Activated CD8-positive, alpha-beta memory T cell treated with anti-CD3 and anti-CD28 coated beads for 1 hour (primary cell): ENCODE data around the gene EBF3.

Source experiments
- DNase-seq, 2 donors: peaks; one replicate each; pipeline ENCODE4 v3.0.0-alpha.2; 2020; ENCODE audit warnings: low read depth in 1 of 2; ENCODE audit errors: extremely low read depth in 1 of 2

Gene EBF3

DNA sequence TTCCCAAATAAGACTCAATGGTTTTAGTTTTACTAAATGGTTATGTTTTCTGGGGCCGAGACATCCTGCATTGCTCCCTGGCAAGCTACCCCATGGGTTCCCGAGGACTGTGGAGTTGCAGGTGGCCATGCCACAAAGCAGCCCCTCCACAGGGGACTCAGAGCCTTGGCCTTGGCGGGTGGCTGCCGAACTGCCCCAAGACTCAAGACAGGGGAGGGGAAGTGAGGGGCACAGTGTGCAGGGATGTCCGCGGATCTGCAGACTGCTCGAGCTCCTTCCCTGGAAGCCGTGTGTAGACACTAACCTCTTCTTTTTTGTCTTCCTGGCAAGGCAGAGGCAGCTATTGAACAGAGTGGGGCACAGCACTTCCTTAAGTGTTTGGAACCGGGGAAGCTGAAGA lies 154.6 kb downstream of the EBF3 start:
- DNase-seq = no peak

- DNase-seq = no peak
Observed at GRCh38 chr10:129808092-129808983, 155.7 kb downstream of the EBF3 start.

- DNase-seq = no peak
Observed at GRCh38 chr10:129807211-129807610, 156.9 kb downstream of the EBF3 start.

GRCh38 chr10:129800796-129801340 lies 163.2 kb downstream of the EBF3 start:
- DNase-seq = no peak

- DNase-seq = no peak
Observed at GRCh38 chr10:129799942-129800341, 164.1 kb downstream of the EBF3 start.

DNA sequence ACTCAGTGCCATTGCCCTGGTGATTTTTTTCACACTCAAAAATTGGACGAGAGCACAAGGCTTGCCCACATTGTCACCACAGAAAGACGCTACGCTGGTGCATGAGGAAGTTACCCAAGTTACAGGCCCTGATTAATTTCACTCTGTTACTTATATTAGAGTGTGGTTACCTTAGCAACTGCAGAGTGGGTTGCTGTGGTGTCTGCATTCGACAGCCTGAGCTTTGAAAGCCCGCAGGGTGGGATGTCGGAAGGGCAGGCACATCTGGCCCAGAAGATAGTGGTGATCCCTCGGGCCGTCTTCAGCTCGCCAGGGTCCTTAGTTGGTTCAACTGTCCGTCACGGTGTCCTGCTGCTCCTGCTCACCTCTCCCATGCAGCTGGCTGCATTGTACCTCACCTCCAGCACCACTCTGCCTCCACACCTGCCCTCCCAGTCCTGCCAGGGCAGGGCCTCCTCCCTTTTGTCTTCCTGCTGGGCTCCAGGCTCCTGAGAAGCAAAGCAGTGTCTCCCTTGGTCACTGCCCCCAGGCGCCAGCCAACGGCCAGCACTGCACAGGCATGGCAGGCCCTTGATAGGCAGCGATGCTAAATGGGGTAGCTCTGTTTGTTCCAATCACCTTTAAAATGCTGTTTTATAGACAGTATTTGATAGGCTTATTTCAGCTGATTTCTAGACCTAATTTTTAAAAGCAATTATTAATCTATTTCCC lies 167.2 kb downstream of the EBF3 start:
- no peak for DNase-seq

DNA sequence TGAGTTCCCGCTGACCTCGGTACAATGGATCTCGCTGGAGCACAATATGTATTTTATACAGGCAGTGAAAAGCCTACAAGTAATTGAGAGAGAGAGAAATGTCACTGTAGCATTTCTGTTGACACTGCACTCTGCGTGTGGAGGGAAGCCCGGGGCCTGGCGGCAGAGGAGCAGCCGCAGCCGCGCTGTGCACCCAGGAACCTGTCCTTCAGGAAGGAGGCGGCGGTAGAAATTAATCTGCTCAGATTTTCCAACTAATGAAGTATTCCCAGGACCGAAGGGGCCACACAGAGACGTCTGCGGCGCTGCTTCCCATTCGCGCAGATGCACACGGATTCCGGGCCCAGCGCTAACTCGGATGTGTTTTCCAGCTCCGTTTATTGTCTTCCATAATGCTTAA lies 170.1 kb downstream of the EBF3 start:
- no peak for DNase-seq

DNA sequence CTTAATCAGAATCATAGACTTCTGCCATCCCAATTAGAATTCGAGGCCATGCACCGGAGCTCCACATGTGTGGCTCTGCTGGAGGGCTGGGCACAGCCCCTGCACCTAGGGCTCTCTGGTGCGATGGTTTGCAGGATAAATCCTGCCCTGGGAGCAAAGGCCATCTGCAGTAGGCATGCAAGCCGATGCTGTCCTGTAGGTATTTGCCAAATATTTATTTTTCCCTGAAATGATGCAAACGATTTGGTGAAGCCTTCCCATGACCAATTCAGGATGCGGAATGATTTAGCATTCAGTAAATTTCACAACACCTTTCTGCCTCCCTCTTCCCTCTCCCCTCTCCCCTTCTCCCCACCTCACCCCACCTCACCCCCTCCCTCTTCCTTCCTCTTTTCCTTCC lies 170.6 kb downstream of the EBF3 start:
- no peak for DNase-seq

- no peak for DNase-seq
Observed at GRCh38 chr10:129792864-129793263, 171.2 kb downstream of the EBF3 start.

- no peak for DNase-seq
Observed at GRCh38 chr10:129792141-129792540, 171.9 kb downstream of the EBF3 start.

DNA sequence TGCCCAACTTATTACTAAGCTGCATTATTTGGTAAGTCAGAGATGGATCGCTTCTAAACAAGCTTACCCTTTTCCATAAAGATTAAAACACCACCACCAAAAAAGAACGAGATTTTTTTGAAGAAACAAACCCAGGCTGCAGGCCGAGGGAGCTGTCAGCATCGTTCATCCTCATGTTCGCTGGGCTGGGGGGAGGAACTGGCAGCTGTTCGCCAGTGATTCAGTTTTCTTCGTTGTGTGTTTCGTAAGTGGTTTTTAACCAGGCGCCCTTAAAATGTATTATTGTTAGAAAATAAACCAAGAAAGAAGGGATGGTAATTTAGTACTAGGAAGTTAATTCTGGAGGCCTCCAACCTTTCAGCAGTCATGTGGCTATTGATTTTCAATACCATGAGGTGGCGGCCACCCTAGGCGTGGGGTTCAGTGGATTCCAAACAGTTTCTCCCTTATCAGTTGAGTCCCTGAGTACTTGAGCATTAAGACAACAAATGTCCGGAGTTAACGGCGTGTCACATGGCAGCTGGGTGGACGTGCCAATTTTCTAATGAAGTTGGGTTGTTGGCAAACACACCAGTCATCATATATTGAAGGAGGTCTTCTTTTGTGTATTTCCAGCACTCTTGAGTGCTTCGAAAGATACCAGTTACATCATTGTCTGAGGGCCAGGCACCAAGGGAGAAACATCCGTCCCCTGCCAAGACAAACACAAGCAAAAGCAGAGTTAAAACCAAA lies 173.2 kb downstream of the EBF3 start:
- DNase-seq = no peak

GRCh38 chr10:129788215-129788614 lies 175.9 kb downstream of the EBF3 start:
- DNase-seq = no peak

DNA sequence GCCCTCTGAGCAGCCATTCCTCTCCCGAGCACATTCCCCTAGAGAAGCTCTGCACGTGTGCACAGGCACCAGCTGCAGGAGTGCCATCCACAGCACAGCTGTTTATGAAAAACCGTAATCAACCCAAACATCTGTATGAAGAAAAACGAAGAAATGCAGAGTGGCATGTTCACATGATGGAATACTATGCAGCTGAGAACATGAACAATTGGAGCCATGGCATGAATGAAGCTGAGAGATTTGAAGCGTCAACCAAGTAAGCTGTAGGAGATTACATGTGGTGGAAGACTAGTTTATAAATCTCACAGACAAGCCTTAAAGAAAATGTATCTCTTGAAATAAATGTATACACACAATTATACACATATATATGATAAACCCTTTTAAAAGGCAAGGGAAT lies 176.5 kb downstream of the EBF3 start:
- no peak for DNase-seq

GRCh38 chr10:129786216-129786615 lies 177.9 kb downstream of the EBF3 start:
- DNase-seq = no peak

GRCh38 chr10:129785536-129785981 lies 178.5 kb downstream of the EBF3 start:
- DNase-seq = no peak
